Keratinocyte (primary cell): ENCODE measurements around the gene ARHGDIG. TPM values are rescaled to one million over a fixed set of nuclear protein-coding genes. Genes with fewer than 3 reads are reported as not detected.

Experiments used
- DNase-seq: peaks from one replicate; pipeline ENCODE4 v3.0.0-alpha.2; 2011; ENCODE audit warnings: low read depth, missing footprints, low spot score
- FAIRE-seq: peaks from 2 replicates; lab custom pipeline; 2011; peaks lifted over from hg19 to GRCh38; lab: Jason Lieb, UNC
- H2AFZ ChIP-seq: 2 replicates; pipeline ENCODE4 v1.6.0; 2012; ENCODE audit warnings: low read length, control low read depth, inconsistent platforms; ENCODE audit not compliant: control insufficient read depth
- H3K27ac ChIP-seq: 2 replicates; pipeline ENCODE4 v1.5.1; 2011; ENCODE audit warnings: low read length; ENCODE audit not compliant: control insufficient read depth, insufficient read depth
- H3K27me3 ChIP-seq: 3 replicates; pipeline ENCODE4 v1.6.0; 2011; ENCODE audit warnings: low read length; ENCODE audit not compliant: control insufficient read depth, insufficient read depth; ENCODE audit errors: extremely low read depth
- H3K36me3 ChIP-seq, 2 experiments: 2 replicates in 1 of 2; 3 replicates in 1 of 2; pipeline ENCODE4 v1.5.1; 2011; ENCODE audit warnings: low read length in 2 of 2, mild to moderate bottlenecking in 1 of 2; ENCODE audit not compliant: control insufficient read depth in 2 of 2, insufficient read depth in 2 of 2; ENCODE audit errors: extremely low read depth in 1 of 2
- H3K4me1 ChIP-seq: 3 replicates; pipeline ENCODE4 v1.5.1; 2011; ENCODE audit warnings: low read length; ENCODE audit not compliant: control insufficient read depth, insufficient read depth; ENCODE audit errors: extremely low read depth
- H3K4me2 ChIP-seq: 3 replicates; pipeline ENCODE4 v1.6.0; 2011; ENCODE audit warnings: low read depth, low read length; ENCODE audit not compliant: control insufficient read depth, insufficient read depth; ENCODE audit errors: extremely low read depth
- H3K4me3 ChIP-seq, 3 experiments: fragments of 200-600 bp in 1 of 3; sonication (generic) in 1 of 3; 2 replicates in 2 of 3; 3 replicates in 1 of 3; pipeline ENCODE4 v1.5.1; 2011 to 2016; ENCODE audit warnings: low read length in 3 of 3, mild to moderate bottlenecking in 3 of 3, control low read depth in 2 of 3, inconsistent platforms in 1 of 3, low read depth in 1 of 3, mixed read lengths in 1 of 3, mixed run types in 1 of 3, moderate library complexity in 1 of 3; ENCODE audit not compliant: control insufficient read depth in 2 of 3, insufficient read depth in 2 of 3; ENCODE audit errors: extremely low read depth in 1 of 3
- H3K79me2 ChIP-seq: 2 replicates; pipeline ENCODE4 v1.6.0; 2012; ENCODE audit warnings: low read length; ENCODE audit not compliant: control insufficient read depth, insufficient read depth
- H3K9ac ChIP-seq: 3 replicates; pipeline ENCODE4 v1.6.0; 2011; ENCODE audit warnings: low read length; ENCODE audit not compliant: control insufficient read depth, insufficient read depth; ENCODE audit errors: extremely low read depth
- H3K9me1 ChIP-seq: 3 replicates; pipeline ENCODE4 v1.6.0; 2011; ENCODE audit warnings: low read length; ENCODE audit not compliant: control insufficient read depth, insufficient read depth; ENCODE audit errors: extremely low read depth
- H3K9me3 ChIP-seq: 2 replicates; pipeline ENCODE4 v1.5.1; 2012; ENCODE audit warnings: low read depth, low read length; ENCODE audit not compliant: control insufficient read depth
- H4K20me1 ChIP-seq: 3 replicates; pipeline ENCODE4 v1.6.0; 2011; ENCODE audit warnings: low read length; ENCODE audit not compliant: control insufficient read depth, insufficient read depth; ENCODE audit errors: extremely low read depth
- EZH2 ChIP-seq: IDR thresholded peaks from one replicate; pipeline ENCODE4 v1.6.1; 2012; ENCODE audit warnings: inconsistent platforms, mild to moderate bottlenecking, low read length, moderate library complexity
- dilution Hi-C: fragments of 300-500 bp; cut with MboI; formaldehyde crosslinking; loops from one replicate; pipeline ENCODE4 v1.7.0; 2020; ENCODE audit warnings: low sequenced_read_pairs; ENCODE audit not compliant: extremely low pct_ligation_motif_present
- polyA plus RNA-seq, 5 experiments: library from polyadenylated mRNA; depleted of rRNA in 3 of 5; stranded (reverse) in 3 of 5; stranded (forward) in 1 of 5; unstranded in 1 of 5; fragments of >200 nt; gene quantifications; 1 replicate in 1 of 5; 2 replicates in 3 of 5; 3 replicates in 1 of 5; pipeline versions ENCODE4 v1.2.1 to v1.2.3, GENCODE V29; 2011 to 2012; ENCODE audit warnings: missing spikeins in 2 of 5, low read depth in 1 of 5, low replicate concordance in 1 of 5
- TF ChIP-seq, protein P1 (sequence below), 3 experiments: IDR thresholded peaks in 1 of 3; conservative IDR thresholded peaks in 1 of 3; optimal IDR thresholded peaks in 1 of 3; 2 replicates in 2 of 3; 3 replicates in 1 of 3; pipeline versions ENCODE3 to v1.5.1; 2011; ENCODE audit warnings: low read length in 3 of 3, mild to moderate bottlenecking in 3 of 3, moderate library complexity in 2 of 3, control low read depth in 1 of 3, inconsistent platforms in 1 of 3; ENCODE audit not compliant: insufficient read depth in 2 of 3; ENCODE audit errors: extremely low read depth in 1 of 3

Gene ARHGDIG
- polyA plus RNA-seq, 1 donor (not counting 4 experiments of a cell fraction or from before 2014, with no cell fraction given): 0.17 TPM

DNA sequence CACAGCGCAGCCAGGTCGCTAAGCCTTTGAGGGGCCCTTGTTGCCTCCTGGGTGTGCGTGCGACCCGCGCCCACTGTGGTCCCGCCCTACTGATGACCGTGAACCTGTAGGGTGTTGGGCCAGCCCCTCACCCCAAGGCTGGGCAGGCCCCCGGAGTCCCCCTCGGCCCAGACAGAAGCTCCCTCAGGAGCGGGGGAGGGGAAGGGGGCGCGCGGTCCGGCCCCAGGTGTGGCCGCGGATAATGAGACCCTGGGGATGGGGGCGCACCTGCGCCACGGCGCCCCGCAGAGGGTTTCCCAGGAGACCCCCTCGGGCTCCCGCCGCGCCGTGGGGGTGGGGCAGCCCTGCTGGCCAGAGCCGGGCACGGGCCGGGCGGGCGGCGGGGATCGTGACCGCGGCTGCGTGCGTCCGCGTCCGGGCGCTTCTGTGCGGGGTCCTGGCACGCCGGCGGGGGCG, 358 bp upstream of the ARHGDIG start:
- no peaks in the 10 kb centered on the region for H3K9me1 ChIP-seq
- peaks cover 60% of the 10 kb centered on the region for H3K27me3 ChIP-seq
- no peaks in the 10 kb centered on the region for H3K9me3 ChIP-seq
- no peak overlapping the region for H2AFZ ChIP-seq
- H3K4me1 ChIP-seq: no peaks in the 10 kb centered on the region
- FAIRE-seq (no peak), DNase-seq (no peak)
- no peaks in the 10 kb centered on the region for H4K20me1 ChIP-seq
- H3K4me3 ChIP-seq: no peak overlapping the region
- TF ChIP-seq, protein P1, sequence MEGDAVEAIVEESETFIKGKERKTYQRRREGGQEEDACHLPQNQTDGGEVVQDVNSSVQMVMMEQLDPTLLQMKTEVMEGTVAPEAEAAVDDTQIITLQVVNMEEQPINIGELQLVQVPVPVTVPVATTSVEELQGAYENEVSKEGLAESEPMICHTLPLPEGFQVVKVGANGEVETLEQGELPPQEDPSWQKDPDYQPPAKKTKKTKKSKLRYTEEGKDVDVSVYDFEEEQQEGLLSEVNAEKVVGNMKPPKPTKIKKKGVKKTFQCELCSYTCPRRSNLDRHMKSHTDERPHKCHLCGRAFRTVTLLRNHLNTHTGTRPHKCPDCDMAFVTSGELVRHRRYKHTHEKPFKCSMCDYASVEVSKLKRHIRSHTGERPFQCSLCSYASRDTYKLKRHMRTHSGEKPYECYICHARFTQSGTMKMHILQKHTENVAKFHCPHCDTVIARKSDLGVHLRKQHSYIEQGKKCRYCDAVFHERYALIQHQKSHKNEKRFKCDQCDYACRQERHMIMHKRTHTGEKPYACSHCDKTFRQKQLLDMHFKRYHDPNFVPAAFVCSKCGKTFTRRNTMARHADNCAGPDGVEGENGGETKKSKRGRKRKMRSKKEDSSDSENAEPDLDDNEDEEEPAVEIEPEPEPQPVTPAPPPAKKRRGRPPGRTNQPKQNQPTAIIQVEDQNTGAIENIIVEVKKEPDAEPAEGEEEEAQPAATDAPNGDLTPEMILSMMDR (optimal IDR thresholded peaks at IDR 0.05 in 1 of 3, IDR thresholded peaks at IDR 0.05 in 1 of 3, conservative IDR thresholded peaks at IDR 0.05 in 1 of 3; ENCODE audit: extremely low read depth in 1 of 3, insufficient read depth in 2 of 3, low read length in 3 of 3): no peak
- peak; percentile 42 for TF ChIP-seq EZH2
- H3K27ac ChIP-seq: no peak overlapping the region
- H3K79me2 ChIP-seq: no peaks in the 10 kb centered on the region
- no peak overlapping the region for H3K4me2 ChIP-seq
- H3K36me3 ChIP-seq: no peaks in the 10 kb centered on the region
- dilution Hi-C loops: no loop called here
- H3K9ac ChIP-seq: no peak overlapping the region

DNA sequence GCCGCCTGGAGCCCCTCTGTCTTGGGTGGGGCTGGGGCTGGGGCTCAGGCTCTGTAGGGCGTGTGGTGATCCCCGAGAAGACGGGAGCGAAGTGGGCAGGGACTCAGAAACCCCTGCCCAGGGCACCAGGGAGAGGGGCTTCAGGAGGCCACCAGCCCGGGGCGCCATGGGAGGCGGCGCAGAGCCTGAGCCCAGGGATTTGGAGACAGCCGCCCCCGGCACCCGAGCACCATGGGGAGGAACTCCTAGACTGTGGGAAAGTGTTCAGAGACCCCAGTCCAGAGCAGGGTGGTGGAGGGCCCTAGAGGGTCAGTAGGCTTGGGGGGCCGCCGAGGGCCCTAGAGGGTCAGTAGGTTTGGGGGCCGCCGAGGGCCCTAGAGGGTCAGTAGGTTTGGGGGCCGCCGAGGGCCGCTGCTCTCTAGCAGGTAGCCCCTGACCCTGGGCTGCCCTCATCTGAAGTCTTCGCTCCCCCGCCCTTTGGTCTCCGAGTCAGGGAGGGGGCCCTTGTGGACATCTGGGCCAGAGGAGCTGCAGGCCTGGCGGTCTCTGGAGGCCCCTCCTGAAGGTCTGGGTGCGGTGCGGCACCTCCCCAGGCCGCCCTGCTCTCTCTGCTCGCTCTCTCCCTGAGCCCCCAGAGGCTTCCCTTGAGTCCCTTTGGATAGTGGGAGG, 734 bp downstream of the ARHGDIG start:
- DNase-seq (no peak), FAIRE-seq (no peak)
- Histone ChIP-seq H3K9me3 (no peaks in the 10 kb centered on the region), H3K36me3 (no peaks in the 10 kb centered on the region), H3K4me3 (no peak overlapping the region), H3K9me1 (no peaks in the 10 kb centered on the region), H2AFZ (no peak overlapping the region), H4K20me1 (no peaks in the 10 kb centered on the region), H3K79me2 (no peaks in the 10 kb centered on the region), H3K27me3 (peaks cover 54% of the 10 kb centered on the region), H3K4me2 (no peak overlapping the region), H3K9ac (no peak overlapping the region), H3K4me1 (no peaks in the 10 kb centered on the region), H3K27ac (no peak overlapping the region)
- TF ChIP-seq EZH2: peak; percentile 68
- TF ChIP-seq, protein P1 (optimal IDR thresholded peaks at IDR 0.05 in 1 of 3, IDR thresholded peaks at IDR 0.05 in 1 of 3, conservative IDR thresholded peaks at IDR 0.05 in 1 of 3; ENCODE audit: extremely low read depth in 1 of 3, insufficient read depth in 2 of 3, low read length in 3 of 3): no peak
- dilution Hi-C loops: no loop called here
